Posterior cingulate gyrus (tissue), 11 donors: ENCODE measurements around the gene NEURL4.

Experiments used
- DNase-seq, 10 donors: peaks; one replicate each; pipeline versions ENCODE4 v3.0.0 to v3.0.0-alpha.2; 2020 to 2021; ENCODE audit warnings: mixed read lengths in 3 of 10
- intact Hi-C: fragments of 100-400 bp; cut with DNase I; formaldehyde crosslinking; loops from one replicate; pipeline ENCODE4 v1.15.1; 2023

The NEURL4 gene

DNA sequence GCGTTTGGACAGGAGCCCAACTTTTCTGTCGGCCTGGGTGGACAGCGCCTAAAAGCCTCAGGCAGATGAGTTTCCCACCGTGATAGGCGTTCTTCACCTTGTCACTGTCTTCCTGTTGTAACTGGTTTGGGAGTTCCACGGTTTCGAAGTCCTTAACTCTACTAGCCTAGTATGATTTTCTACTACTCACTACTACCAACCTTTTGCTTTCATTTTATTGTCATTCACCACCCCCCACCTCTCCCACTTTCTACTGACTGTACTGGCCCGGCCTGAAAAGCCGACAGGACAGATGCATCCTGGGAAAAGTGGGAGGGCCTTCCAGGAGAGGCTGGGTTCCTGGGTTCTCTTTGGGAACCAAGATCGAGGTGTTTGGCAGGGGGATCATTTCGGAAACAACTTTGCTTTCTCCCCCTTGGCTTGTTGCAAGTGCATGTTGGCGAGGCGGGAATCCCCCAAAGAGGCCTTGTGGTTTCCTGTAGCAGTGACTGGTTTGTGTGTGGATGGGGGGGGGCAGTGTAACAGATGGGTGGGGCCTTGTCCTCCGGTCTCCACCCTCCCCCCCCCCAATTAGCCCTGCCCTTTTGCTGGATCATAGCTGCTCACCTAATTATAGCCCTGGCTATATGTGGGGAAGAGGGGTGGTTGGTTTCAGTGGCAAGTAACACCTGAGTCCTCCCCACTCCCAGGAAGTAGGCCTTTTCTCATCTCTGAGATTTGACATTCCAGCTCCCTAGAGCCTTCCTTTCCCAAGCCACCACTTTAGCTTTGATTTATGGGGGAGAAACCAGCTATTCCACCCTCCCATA is 20.3 kb downstream of the NEURL4 start:
- intact Hi-C loops: no loop called here
- peak in 8 of 10 donors; percentile 32 to 89 (median 55) for DNase-seq

DNA sequence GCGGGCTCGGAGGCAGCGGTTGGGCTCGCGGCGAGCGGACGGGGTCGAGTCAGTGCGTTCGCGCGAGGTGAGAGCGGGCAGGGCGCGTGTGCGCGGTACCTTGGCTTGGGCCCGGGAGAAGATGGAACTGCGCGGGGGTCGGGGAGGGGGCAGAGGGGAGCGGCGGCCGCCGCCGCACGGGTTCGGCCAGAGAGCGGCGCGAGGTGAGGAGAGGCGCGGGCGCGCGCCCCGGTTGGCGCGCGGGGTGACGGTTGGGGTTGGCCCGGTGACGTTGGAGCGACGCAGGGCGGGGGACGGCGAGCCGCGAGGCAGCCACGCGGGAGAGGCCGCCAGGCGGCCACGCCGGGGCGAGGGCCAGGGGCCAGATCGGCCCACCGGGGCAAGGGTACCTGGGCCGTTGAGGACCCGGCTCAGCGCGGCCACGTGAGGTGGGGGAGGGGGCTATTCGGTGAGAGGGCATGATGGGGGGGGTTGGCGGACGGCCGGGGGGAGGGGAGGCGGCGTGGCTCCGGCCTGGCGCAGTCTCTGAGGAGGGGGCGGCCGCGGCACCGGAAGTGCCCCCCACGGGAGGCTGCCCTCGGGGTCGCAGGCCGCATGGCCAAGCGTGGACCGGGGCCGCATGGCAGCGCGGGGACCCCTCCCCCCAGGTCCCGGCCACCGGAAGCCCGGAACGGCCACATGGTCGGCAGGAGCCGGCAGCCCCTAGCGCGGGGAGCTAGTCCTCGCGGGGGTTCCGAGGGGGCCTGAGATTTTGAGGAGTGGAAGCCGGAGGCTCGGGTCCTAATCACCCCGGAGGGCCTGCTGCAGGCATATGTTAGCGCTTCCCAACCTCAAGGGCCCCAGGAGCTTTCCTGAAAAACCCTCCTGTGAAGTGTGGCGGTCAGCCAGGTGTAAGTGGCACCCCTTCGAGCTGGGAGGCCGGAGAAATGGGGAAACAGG is 21.2 kb downstream of the NEURL4 start:
- DNase-seq: peak in 5 of 10 donors; percentile 29 to 91 (median 42)

DNA sequence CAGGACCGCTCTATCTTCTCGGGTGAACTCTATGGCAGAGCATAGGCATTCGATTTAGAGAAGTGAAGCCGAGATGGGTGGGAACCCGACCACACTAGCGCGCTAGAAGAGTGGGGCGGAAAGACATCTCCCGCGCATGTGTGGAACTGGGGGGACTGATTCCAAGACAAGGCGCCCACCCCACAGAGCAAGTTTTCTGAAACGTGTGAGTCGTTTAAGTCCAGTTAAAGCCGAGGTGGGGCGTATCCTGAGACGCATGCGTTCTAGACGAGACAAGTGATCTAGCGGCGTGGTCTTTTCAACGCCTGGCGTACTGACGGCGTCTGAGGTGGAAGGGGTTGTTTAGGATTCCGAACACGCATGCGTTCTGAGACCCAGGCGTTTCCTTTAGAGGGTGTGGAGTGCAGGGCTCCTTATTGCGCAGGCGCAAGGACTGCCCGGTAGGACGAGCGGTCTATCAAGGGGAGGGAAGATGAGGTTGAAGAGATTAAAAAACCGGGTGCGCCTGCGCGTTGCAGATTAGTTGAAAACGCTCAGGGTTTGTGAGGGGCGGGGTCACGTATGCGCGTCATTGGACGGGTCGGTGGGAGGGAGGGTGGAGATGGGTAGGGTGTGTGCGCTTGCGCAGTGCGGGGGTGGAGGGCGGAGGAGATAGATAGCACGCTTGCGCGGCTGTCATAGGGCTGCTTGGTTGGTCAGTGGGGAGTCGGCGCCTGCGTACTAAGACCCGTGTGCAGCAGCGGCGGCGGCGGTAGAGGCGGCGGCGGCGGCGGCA is 22.0 kb downstream of the NEURL4 start, which contains the start of gene EIF5A:
Gene EIF5A (plus strand): TSS at position 718 of the 775 bp plus-strand sequence. CDS start 2,008 bp downstream, outside the sequence.
- peak; percentile 99 to 100 (median 99) for DNase-seq
- intact Hi-C loops: loop anchor here (2.0 kb wide), 2 partner anchors 22 to 54 kb away; partner anchors contain the start of genes ELP5 and NEURL4

More for the DNA sequence above, 21.2 kb downstream of the NEURL4 start:
- intact Hi-C loops: loop anchor here (2.0 kb wide), 2 partner anchors 21 to 55 kb away; partner anchors contain the start of genes ELP5 and NEURL4

DNA sequence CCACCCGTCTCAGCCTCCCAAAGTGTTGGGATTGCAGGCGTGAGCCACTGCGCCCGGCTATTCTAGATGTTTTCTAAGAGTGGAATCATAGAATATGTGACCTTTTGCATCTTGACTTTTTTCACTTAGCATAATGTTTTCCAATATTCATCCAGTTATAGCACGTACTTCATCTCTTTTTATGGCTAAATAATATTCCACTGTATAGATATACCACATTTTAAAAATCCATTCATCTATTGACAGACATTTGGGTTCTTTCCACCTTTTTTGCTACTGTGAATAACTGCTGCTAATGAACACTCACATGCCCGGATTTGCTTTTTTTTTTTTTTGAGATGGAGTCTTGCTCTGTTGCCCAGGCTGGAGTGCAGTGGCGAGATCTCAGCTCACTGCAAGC is 25.0 kb downstream of the NEURL4 start:
- DNase-seq: no peak
- intact Hi-C loops: no loop called here

DNA sequence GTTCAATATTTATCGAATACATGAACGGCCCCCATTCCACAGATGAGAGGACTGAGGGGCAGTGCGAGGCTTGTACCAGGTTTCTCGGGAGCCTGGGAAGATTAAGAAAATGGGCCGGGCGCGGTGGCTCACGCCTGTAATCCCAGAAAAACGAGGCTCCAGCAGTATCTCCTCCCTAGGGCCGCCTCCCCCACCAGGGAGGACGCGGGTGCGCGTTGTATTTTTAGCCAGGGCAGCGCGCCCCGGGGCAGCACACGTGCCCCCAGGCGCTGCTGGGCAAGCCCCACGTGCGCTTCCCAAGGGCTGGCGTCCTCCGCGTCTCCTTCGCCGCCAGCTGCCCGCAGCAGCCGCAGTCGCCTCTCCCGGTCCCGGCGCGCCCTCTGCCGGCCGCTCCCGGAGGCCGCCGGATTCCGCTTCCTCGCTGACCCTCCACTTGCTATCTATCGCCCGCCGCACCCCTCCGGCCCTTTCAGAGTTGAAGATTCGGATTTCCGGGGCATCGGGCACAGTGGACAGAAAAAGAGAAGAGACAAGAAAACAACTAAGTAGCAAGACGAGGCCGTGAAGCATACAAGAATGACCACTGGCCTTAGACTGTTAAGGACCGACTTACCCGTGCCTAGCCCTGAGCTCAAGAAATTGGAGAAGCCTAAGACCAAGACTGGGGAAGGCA is 32.8 kb downstream of the NEURL4 start:
- intact Hi-C loops: loop anchor here (1.0 to 5.0 kb wide), 2 partner anchors 16 to 249 kb away; no protein-coding TSS in a partner anchor
- peak; percentile 66 to 97 (median 78) for DNase-seq

DNA sequence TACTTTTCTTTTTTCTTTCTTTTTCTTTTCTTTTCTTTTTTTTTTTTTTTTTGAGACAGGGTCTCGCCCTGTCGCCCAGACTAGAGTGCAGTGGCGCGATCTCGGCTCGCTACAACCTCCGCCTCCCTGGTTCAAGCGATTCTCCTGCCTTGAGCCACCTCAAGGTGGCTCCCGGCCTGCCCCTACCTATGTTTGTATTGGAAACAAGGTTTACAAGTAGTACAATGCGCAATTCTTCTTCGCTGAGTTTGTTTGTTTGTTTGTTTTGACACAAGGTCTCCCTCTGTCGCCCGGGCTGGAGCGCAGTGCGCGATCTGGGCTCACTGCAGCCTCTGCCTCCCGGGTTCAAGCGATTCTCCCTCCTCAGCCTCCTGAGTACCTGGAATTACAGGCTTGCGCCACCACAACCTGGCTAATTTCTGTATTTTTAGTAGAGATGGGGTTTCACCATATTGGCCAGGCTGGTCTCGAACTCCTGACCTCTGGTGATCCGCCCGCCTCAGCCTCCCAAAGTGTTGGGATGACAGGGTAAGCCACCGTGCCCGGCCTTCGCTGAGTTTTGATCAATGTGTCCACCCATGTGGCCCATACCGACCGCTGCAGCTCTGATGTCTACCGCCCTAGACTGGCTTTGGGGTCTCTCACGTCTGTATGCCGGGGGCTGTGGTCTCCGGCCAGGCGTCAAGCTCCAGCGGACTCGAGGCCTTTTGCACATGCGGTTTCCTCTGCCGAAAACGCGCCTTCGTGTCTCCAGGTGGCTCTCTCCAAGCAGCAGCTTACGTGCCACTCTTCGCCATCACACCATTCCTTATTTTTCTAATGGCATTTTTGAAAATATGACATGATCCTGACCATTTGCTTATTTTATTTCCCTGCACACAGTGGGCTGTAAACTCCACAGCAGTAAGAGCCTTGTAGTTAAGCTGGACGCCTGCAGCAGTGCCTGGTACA is 33.6 kb downstream of the NEURL4 start:
- no peak for DNase-seq
- intact Hi-C loops: loop anchor here (1.0 to 5.0 kb wide), 2 partner anchors 15 to 248 kb away; no protein-coding TSS in a partner anchor

DNA sequence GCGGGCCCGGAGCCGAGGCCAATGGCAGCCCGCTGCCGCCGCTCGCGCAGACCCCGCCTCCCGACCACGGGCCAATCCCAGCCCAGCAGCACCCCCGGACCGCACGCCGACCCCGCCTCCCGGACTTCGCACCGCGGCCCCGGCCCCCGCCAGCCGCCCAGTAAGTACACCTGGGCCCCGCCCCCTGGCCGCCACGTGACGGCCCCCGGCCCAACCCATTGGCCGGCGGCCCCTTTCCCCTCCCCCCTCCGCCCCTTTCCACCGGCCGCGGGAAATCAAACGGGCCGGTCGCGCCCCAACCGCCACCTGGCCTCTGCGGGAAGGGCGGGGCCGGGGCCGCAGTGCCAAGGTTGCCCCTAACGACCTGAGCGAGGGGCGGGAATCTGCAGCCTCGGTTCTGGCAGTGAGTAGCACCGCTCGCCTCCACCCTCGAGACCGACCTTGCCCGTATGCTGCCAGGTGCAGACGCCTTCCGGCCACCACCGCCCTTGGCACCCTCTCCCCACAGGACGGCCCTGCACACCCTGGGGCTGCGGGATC is 34.5 kb downstream of the NEURL4 start, which contains the start of gene YBX2:
Gene YBX2 (minus strand): TSS at position 26 of the 540 bp plus-strand sequence. CDS start 139 bp downstream, outside the sequence.
- intact Hi-C loops: loop anchor here (5.0 kb wide), 1 partner anchor 247 kb away; no protein-coding TSS in a partner anchor
- DNase-seq: peak in 6 of 10 donors; percentile 6 to 88 (median 39)

DNA sequence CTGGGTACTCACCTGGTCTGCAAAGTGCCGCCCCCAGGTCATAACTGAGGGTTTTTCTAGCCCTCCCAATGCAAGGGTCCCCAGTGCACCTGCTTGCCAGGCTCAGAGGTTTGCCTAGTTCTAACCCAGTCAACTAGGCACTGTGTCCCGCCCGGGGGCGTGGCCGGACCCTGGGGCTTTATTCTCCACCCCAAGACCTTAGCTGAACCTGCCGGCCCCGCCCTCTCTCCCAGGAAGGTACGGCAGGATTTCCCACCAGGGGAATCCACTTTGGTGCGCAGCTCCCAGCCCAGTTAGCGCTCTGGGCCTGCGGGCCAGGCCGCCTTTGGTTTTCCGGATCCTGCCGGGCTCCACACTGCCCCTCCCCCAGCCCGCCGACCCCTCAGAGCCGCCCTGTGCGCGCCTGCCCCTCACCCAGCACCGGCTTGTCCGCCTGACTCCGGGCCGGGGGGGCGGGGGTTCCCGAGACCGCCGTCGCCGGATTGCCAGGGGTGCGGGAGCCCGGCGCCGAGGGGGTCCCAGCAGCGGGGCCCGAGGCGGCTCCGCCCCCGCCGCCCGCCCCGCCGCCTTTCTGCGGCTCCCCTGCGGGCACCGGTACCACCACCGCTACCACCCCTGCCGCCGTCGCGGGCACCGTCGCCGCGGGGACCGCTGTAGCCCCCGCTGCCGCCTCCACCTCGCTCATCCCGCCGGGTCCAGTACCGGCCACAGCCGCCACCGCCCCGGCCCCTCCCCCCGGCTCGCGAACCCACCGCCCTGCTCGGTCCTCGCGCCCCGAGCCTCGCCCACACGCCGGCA is 35.1 kb downstream of the NEURL4 start:
- DNase-seq: peak in 2 of 10 donors; percentile 64 to 66
- intact Hi-C loops: no loop called here

DNA sequence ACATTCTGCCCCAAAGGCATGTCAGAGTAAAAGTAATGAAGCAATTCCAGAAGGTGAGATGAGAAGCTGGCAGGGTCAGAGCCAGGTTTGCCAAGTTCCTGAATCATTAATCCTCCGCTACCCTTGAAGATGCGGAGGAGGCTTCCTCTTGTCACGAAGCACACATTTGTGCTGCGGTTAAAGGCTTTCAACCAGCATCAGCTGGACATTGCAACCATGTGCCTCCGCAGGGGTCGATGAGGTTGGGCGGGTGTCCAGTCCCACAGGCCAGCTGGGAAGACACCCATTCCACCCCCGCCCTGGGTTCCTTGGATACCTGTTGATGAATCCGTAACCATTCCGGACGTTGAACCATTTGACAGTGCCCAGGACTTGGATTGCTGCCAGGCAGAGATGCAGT is 36.0 kb downstream of the NEURL4 start:
- intact Hi-C loops: no loop called here
- peak in 2 of 10 donors; percentile 30 to 36 for DNase-seq

DNA sequence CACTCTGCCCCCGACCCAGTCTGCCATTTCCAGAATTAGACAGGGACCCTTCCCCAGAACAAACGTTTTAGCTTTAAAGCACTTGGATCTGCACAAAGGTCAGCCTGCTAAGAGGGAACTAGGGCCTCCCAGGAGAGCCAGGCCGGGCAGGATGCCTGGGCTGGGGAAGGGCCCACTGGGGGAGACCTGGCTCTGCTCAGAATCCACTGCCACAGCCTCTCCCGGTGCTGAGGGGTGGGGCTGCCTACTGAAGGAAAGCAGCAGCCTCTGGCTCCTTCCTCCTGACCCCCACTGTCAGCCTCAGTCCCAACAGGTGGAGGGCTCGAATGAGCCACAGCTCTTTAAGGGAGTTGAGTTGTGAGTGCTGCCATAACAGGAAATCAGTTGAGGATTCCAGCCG is 36.4 kb downstream of the NEURL4 start:
- DNase-seq: peak in 2 of 10 donors; percentile 55 to 75
- intact Hi-C loops: no loop called here

DNA sequence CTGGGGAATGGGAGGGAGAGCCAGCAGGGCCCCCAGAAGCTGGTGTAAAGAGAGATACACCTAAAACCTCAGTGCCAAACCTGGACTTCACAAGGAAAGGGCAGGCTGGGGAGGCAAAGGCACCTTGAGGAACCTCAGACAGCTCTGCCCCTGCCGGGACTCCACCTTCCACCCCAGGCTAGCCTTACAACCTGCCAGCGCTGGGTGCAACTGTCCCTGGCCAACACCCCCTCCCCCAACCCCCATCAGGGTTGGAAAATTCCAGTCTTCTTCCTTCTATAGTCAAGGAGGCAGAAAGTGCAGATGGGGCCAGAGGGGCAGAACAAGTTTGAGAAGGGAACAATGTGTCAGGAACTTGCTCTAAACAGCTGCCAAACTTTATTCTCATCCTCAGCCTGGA is 36.9 kb downstream of the NEURL4 start:
- intact Hi-C loops: no loop called here
- peak in 2 of 10 donors; percentile 16 to 26 for DNase-seq

DNA sequence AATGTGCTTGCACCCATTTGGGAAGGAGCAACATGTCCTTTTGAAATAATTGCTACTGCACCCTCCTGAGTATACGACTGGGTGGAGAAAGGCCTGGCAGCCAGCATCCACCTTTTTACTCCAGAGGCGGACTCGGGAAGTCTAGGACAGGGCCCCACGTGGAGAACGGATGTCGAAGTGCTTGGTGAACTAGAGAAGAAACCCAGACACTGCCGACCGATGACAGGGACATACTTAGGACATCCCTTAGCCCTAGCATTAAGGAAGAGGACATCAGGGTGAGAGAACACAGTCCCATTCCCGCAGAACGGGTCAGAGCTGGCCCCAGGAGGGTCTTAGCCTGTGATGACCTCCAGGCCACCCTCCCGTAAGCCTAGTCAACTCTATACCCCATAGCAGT is 38.5 kb downstream of the NEURL4 start:
- DNase-seq: peak in 1 of 10 donors; percentile 54
- intact Hi-C loops: no loop called here

DNA sequence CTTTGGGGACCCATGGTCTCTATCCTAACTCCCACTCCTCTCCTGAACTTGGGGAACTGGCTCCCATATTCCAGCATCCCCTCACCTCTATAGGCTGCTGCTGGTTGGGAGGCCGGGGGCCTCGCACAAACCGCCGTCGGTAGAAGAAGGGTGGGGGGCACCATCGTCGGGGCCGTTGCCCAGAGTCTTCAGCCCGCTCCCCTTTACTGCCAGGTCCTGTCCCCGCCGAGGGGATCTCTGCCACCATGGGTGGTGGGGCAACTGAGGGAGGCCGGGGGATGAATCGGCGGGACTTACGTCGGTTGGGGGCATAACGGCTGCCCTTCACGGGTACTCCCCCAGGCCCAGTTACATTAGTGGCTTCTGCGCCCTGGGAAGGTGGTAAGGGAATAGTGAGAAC is 39.0 kb downstream of the NEURL4 start:
- DNase-seq: no peak
- intact Hi-C loops: no loop called here

DNA sequence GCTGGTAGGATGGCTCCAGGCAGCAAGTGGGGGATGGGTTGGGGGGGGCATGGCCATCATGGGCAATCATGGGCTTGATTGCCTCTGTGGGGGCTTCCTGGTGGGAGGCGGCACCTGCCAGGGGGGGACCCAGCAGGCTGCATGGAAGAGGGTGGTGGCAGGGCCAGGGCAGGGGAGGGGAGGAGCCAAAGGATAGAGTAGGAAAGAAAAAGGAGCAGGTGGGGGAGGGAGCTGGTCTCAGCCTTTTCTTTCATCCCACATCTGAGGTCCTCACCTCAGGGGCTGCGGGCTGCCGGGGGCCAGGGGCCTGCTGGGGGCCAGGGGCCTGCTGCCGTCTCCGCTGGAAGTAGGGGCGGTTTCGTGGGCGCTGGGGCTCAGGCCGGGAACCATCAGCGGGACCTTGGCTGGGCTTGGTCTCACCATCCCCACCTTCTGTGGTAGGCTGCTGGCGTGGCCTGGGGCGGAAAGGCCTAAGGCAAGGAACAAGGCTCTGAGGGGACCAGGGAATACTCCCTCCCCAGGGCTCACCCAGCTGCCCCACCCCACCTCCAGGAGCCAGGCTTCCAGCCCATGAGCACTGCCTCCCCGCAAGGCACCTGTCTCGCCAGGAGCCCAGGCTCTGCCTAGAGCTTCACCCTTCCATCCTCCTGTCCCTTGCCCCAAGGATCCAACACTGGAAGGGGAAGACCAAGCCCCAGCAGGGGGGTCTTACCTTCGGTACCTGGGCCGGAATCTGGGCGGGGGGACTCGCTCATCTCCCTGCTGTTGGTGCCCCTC is 39.7 kb downstream of the NEURL4 start:
- DNase-seq: no peak
- intact Hi-C loops: no loop called here

DNA sequence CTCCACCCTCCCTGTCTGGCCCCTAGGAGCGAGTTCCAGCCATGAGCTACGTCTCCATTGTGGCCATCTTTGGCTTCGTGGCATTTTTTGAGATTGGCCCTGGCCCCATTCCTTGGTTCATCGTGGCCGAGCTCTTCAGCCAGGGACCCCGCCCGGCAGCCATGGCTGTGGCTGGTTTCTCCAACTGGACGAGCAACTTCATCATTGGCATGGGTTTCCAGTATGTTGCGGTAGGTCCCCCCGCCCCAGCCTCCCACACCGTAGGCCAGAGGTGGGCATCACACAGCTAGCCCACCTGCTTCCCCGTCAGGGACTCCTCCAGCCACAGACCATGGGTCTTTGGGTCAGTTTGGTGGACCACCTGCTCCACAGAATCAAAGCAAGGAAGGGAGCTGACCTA is 43.5 kb downstream of the NEURL4 start:
- intact Hi-C loops: no loop called here
- DNase-seq: peak in 1 of 10 donors; percentile 52

DNA sequence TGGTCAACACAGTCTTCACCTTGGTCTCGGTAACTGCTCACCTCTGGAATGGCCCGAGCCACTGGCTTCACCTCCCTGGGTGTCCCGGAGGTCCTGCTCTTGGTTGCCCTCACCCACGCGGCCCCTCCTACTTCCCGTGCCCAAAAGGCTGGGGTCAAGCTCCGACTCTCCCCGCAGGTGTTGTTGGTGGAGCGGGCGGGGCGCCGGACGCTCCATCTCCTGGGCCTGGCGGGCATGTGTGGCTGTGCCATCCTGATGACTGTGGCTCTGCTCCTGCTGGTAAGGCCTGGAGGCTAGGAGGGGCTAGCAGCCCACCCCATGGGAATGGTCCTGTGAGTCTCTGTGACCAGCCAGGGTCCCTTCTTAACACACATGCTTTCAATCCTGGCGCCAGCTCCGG is 44.2 kb downstream of the NEURL4 start:
- intact Hi-C loops: no loop called here
- no peak for DNase-seq
